Fibroblast of the aortic adventitia (primary cell): ENCODE results near the gene CANT1. TPM values are rescaled to one million over a fixed set of nuclear protein-coding genes. Genes with fewer than 3 reads are reported as not detected.

Experiments used
- DNase-seq: peaks from one replicate; pipeline ENCODE4 v3.0.0-alpha.2; 2010; ENCODE audit warnings: low read depth
- H3K4me3 ChIP-seq: 2 replicates; pipeline ENCODE4 v1.5.1; 2011; ENCODE audit warnings: low read depth, mild to moderate bottlenecking, control low read depth, low read length, moderate library complexity
- CTCF ChIP-seq: IDR thresholded peaks from 2 replicates; pipeline ENCODE4 v1.5.1; 2011; ENCODE audit warnings: mild to moderate bottlenecking, low read length, control low read depth, inconsistent platforms; ENCODE audit not compliant: insufficient read depth
- total RNA-seq: library from RNA; depleted of rRNA; stranded (reverse); fragments of >200 nt; gene quantifications from 2 replicates; pipeline ENCODE4 v1.2.3, GENCODE V29; 2012; ENCODE audit warnings: low replicate concordance

Gene CANT1
- total RNA-seq, 1 donor = 53.0 TPM

- no peak for TF ChIP-seq CTCF
- no peak overlapping the region for H3K4me3 ChIP-seq
- no peak for DNase-seq
These were observed 41.7 kb upstream of the CANT1 start for GRCh38 chr17:79051306-79051705.

- no peak for TF ChIP-seq CTCF
These were observed 41.0 kb upstream of the CANT1 start for GRCh38 chr17:79050551-79050950.

GRCh38 chr17:79049821-79050220 lies 40.3 kb upstream of the CANT1 start:
- H3K4me3 ChIP-seq = no peak overlapping the region
- no peak for TF ChIP-seq CTCF
- no peak for DNase-seq

More at GRCh38 chr17:79050551-79050950, 41.0 kb upstream of the CANT1 start:
- no peak for DNase-seq
- H3K4me3 ChIP-seq = no peak overlapping the region

- no peak overlapping the region for H3K4me3 ChIP-seq
- no peak for TF ChIP-seq CTCF
- no peak for DNase-seq
These were observed 39.5 kb upstream of the CANT1 start for GRCh38 chr17:79048826-79049755.

GRCh38 chr17:79047923-79048825 lies 38.6 kb upstream of the CANT1 start:
- H3K4me3 ChIP-seq = no peak overlapping the region
- no peak for TF ChIP-seq CTCF
- no peak for DNase-seq

- no peak for DNase-seq
- H3K4me3 ChIP-seq = no peak overlapping the region
- TF ChIP-seq CTCF = no peak
These were observed 37.8 kb upstream of the CANT1 start for GRCh38 chr17:79047291-79047920.
